Spleen (tissue), 11 donors: ENCODE results near the gene SEMA5B. TPM values are rescaled to one million over a fixed set of nuclear protein-coding genes. Genes with fewer than 3 reads are reported as not detected.

Source experiments
- DNase-seq: peaks from one replicate; pipeline ENCODE4 v3.0.0-alpha.2; 2020
- H3K27ac ChIP-seq, 8 donors: fragments of 200-600 bp; sonication (generic) in 7 of 8; 1 replicate in 4 of 8; 2 replicates in 4 of 8; pipeline versions ENCODE4 v1.5.0 to v1.8.0; 2016 to 2021; ENCODE audit warnings: inconsistent platforms in 4 of 8, mild to moderate bottlenecking in 4 of 8, moderate library complexity in 1 of 8
- H3K27me3 ChIP-seq, 7 donors: fragments of 200-600 bp; sonication (generic) in 6 of 7; replicated peaks in 1 of 7; 1 replicate in 4 of 7; 2 replicates in 3 of 7; pipeline versions ENCODE4 v1.5.0 to v1.8.0; 2016 to 2021; ENCODE audit warnings: inconsistent platforms in 3 of 7, mild to moderate bottlenecking in 1 of 7
- H3K36me3 ChIP-seq, 6 donors: fragments of 200-600 bp; sonication (generic) in 5 of 6; 1 replicate in 4 of 6; 2 replicates in 2 of 6; pipeline versions ENCODE4 v1.5.0 to v1.8.0; 2016 to 2021; ENCODE audit warnings: inconsistent platforms in 2 of 6
- H3K4me1 ChIP-seq, 6 donors: fragments of 200-600 bp; sonication (generic) in 5 of 6; 1 replicate in 3 of 6; 2 replicates in 3 of 6; pipeline versions ENCODE4 v1.5.0 to v1.8.0; 2016 to 2021; ENCODE audit warnings: inconsistent platforms in 3 of 6
- H3K4me3 ChIP-seq, 8 donors: fragments of 200-600 bp; sonication (generic) in 7 of 8; 1 replicate in 4 of 8; 2 replicates in 4 of 8; pipeline versions ENCODE4 v1.5.0 to v1.8.0; 2016 to 2021; ENCODE audit warnings: inconsistent platforms in 4 of 8, mild to moderate bottlenecking in 4 of 8, moderate library complexity in 2 of 8
- H3K9me3 ChIP-seq, 8 donors: fragments of 200-600 bp; sonication (generic) in 7 of 8; 1 replicate in 4 of 8; 2 replicates in 4 of 8; pipeline versions ENCODE4 v1.5.0 to v1.8.0; 2016 to 2021; ENCODE audit warnings: inconsistent platforms in 4 of 8
- CTCF ChIP-seq, 11 experiments: fragments of 200-600 bp in 7 of 11; fragments of 450-650 bp in 4 of 11; sonication (generic) in 4 of 11; IDR thresholded peaks in 8 of 11; conservative IDR thresholded peaks in 3 of 11; 1 replicate in 7 of 11; 2 replicates in 4 of 11; pipeline versions ENCODE4 v1.4.0 to v1.8.0; 2016 to 2021; ENCODE audit warnings: antibody characterized with exemption in 11 of 11, inconsistent platforms in 4 of 11, mild to moderate bottlenecking in 1 of 11
- POLR2A ChIP-seq, 3 donors: fragments of 450-650 bp; IDR thresholded peaks; one replicate each; pipeline ENCODE4 v1.5.1; 2017; ENCODE audit warnings: antibody characterized with exemption in 3 of 3, mild to moderate bottlenecking in 1 of 3
- POLR2AphosphoS5 ChIP-seq, 3 donors: sonication (generic); formaldehyde crosslinking; IDR thresholded peaks; one replicate each; pipeline ENCODE4 v1.5.1; 2017; ENCODE audit warnings: antibody characterized with exemption in 3 of 3
- WGBS, 5 donors: extraction: QIAGEN DNeasy Blood & Tissue Kit in 3 of 5; methylation state at CpG; one replicate each; pipeline versions ENCODE4 v1.1.5 to v1.1.7; 2013 to 2018; 5-methylcytosine and 5-hydroxymethylcytosine counted together
- intact Hi-C: fragments of 100-400 bp; cut with DNase I; formaldehyde crosslinking; loops from one replicate; pipeline ENCODE4 v1.15.0; 2023; ENCODE audit warnings: low total_unique reads
- polyA plus RNA-seq, 3 donors: library from polyadenylated mRNA; stranded (reverse); fragments of 200-250 nt; gene quantifications; one replicate each; pipeline ENCODE4 v1.2.1, GENCODE V29; 2013
- total RNA-seq, 7 donors: library from RNA; depleted of rRNA in 3 of 7; stranded (reverse); fragments of >200 nt in 3 of 7; fragmentation: NEBNext Ultra II Directional in 4 of 7; extraction: Animal tissue kit (Norgen Biotek cat#: 25700) in 4 of 7; gene quantifications; one replicate each; pipeline versions ENCODE4 v1.1.0 to v1.2.1, GENCODE V29; 2016 to 2021
- donor health status: healthy with polysubstance abuse.
- donor health status: DM: no; HTN: no; CAD: no; lungs with moderate emphysema.
- donor health status: DM: no; HTN: no; CAD: no.
- donor health status: Bipolar disorder and iron deficiency.
- donor health status: healthy.
- donor health status: DM: no; HTN: no; CAD: no.
- donor health status: DM: yes; HTN: yes; CAD: no.

The SEMA5B gene
- total and polyA plus RNA-seq, 10 donors = 0.09 to 0.63 (median 0.41) TPM; not detected in 3

GRCh38 chr3:122924056-122924455 lies 103.5 kb downstream of the SEMA5B start:
- TF ChIP-seq CTCF (IDR thresholded peaks at IDR 0.05 in 8 of 11, conservative IDR thresholded peaks at IDR 0.05 in 3 of 11) = no peak
- intact Hi-C loops = no loop called here
- no peak for DNase-seq
- H3K27me3 ChIP-seq = peaks cover 3 to 50% (median 26%) of the 10 kb centered on the region in 7 donors
- H3K36me3 ChIP-seq = no peaks in the 10 kb centered on the region
- no peak overlapping the region for H3K4me3 ChIP-seq
- peaks cover 6 to 13% (median 9%) of the 10 kb centered on the region in 6 donors for H3K4me1 ChIP-seq
- 69 to 89% (median 83%) methylated on average over 2 of the region's 2 CpGs for WGBS, 5 donors
- H3K27ac ChIP-seq = no peak overlapping the region
- H3K9me3 ChIP-seq = no peaks in the 10 kb centered on the region

- no peaks in the 10 kb centered on the region for H3K36me3 ChIP-seq
- no peak overlapping the region for H3K27ac ChIP-seq
- intact Hi-C loops = no loop called here
- peak; percentile 23 for DNase-seq
- 73 to 86% (median 81%) methylated on average over 6 of the region's 6 CpGs for WGBS, 5 donors
- H3K4me3 ChIP-seq = no peak overlapping the region
- peaks cover 6 to 13% (median 9%) of the 10 kb centered on the region in 6 donors for H3K4me1 ChIP-seq
- TF ChIP-seq POLR2AphosphoS5 (IDR thresholded peaks at IDR 0.05) (no peak), POLR2A (IDR thresholded peaks at IDR 0.05) (no peak), CTCF (IDR thresholded peaks at IDR 0.05 in 8 of 11, conservative IDR thresholded peaks at IDR 0.05 in 3 of 11) (no peak)
- no peaks in the 10 kb centered on the region for H3K9me3 ChIP-seq
- H3K27me3 ChIP-seq = peaks cover 3 to 50% (median 26%) of the 10 kb centered on the region in 7 donors
Measured at GRCh38 chr3:122923611-122924010, 104.0 kb downstream of the SEMA5B start.

GRCh38 chr3:122921791-122922651 lies 105.5 kb downstream of the SEMA5B start:
- peak in 2 of 11 experiments; percentile 22 to 42 for TF ChIP-seq CTCF (IDR thresholded peaks at IDR 0.05 in 8 of 11, conservative IDR thresholded peaks at IDR 0.05 in 3 of 11)
- no peak for TF ChIP-seq POLR2A (IDR thresholded peaks at IDR 0.05)
- peak in 1 of 3 donors; percentile 15 for TF ChIP-seq POLR2AphosphoS5 (IDR thresholded peaks at IDR 0.05)
- H3K4me1 ChIP-seq = peaks cover 6 to 13% (median 9%) of the 10 kb centered on the region in 6 donors
- H3K27ac ChIP-seq = no peak overlapping the region
- peak overlapping the region; percentile 18 to 68 (median 30) for H3K4me3 ChIP-seq
- WGBS, 5 donors = 5 to 15% (median 10%) methylated on average over 8 to 68 of the region's 68 CpGs
- peak; percentile 79 for DNase-seq
- H3K27me3 ChIP-seq = peaks cover 3 to 50% (median 26%) of the 10 kb centered on the region in 7 donors
- intact Hi-C loops = no loop called here
- H3K9me3 ChIP-seq = no peaks in the 10 kb centered on the region
- no peaks in the 10 kb centered on the region for H3K36me3 ChIP-seq

- Histone ChIP-seq H3K27me3 (peaks cover 3 to 50% (median 26%) of the 10 kb centered on the region in 7 donors), H3K4me3 (no peak overlapping the region), H3K36me3 (no peaks in the 10 kb centered on the region), H3K9me3 (no peaks in the 10 kb centered on the region), H3K4me1 (peaks cover 6 to 19% (median 9%) of the 10 kb centered on the region in 6 donors), H3K27ac (no peak overlapping the region)
- peak; percentile 30 for DNase-seq
- 75 to 91% (median 83%) methylated on average over 3 to 6 of the region's 6 CpGs for WGBS, 5 donors
- TF ChIP-seq CTCF (IDR thresholded peaks at IDR 0.05 in 8 of 11, conservative IDR thresholded peaks at IDR 0.05 in 3 of 11) = no peak
- TF ChIP-seq POLR2A (IDR thresholded peaks at IDR 0.05) = no peak
- no peak for TF ChIP-seq POLR2AphosphoS5 (IDR thresholded peaks at IDR 0.05)
- intact Hi-C loops = no loop called here
Measured at GRCh38 chr3:122920986-122921385, 106.6 kb downstream of the SEMA5B start.
